ENCODE data around the gene TAP1. TPM values are rescaled to one million over a fixed set of nuclear protein-coding genes. Genes with fewer than 3 reads are reported as not detected.
A peak's percentile ranks its signal among the peaks of the same experiment; 100 is the strongest.

TAP1 gene
- total RNA-seq, 2 experiments from 2014 or later, result 91.5 to 93.9 TPM

DNA sequence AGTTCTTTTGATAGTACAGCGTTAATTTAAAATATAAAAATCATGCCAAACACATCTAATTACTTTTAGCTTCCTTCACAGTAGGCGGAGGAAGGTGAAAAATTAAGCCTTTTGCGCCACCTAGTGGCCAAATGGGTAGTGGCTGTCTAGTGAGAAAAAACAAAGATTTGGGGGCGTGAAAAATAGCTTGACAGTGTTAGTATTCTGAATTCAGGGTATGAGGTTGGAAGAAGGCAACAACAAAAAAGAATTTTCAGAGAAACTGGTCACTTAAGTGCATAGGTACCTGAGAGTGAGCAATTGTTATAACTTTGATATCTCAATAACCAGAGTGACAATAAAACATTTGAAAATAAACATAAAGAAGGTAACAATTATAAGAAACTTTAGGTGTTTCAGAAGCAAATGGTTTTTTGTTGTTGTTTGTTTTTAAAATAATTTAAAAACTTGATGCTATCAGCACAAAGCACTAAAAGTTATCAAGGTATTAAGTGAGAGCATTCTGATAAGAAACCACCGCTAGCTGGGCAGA is 14.8 kb upstream of the TAP1 start:
- Histone ChIP-seq H3K4me3 (ENCODE audit: low read length) (no peak overlapping the region), H3K36me3 (ENCODE audit: insufficient read depth, low read length) (no peaks in the 10 kb centered on the region), H3K27me3 (ENCODE audit: control insufficient read depth in 1 of 2, insufficient read depth in 2 of 2, low read length in 2 of 2) (no peaks in the 10 kb centered on the region), H3K9me3 (ENCODE audit: control insufficient read depth in 1 of 2, insufficient read depth in 1 of 2, low read length in 2 of 2) (no peaks in the 10 kb centered on the region), H3K27ac (ENCODE audit: low read depth in 1 of 2, low read length in 2 of 2) (no peak overlapping the region), H3K4me1 (ENCODE audit: insufficient read depth, low read length) (peaks cover 20% of the 10 kb centered on the region)
- ChIA-PET CTCF (interaction anchor here (0.6 to 10.2 kb wide), 38 partner anchors 10 to 960 kb away, joined by 3 to 186 read pairs (median 4); partner anchors contain the start of genes HLA-DMA, PSMB8, PSMB9 and TAP1), POLR2A (interaction anchor here (0.8 to 6.5 kb wide), 19 partner anchors 9 to 437 kb away, joined by 3 to 282 read pairs (median 4); partner anchors contain the start of genes BRD2, HLA-DMB, PSMB8 and PSMB9)
- Mint-ChIP-seq H3K27me3 (no peaks in the 10 kb centered on the region), H3K4me3 (no peak overlapping the region), H3K27ac (peak overlapping the region; percentile 82), H3K4me1 (ENCODE audit: low read depth) (peaks cover 35% of the 10 kb centered on the region), H3K9me3 (no peaks in the 10 kb centered on the region), H3K36me3 (ENCODE audit: low read depth) (no peaks in the 10 kb centered on the region)
- TF ChIP-seq, protein P1, sequence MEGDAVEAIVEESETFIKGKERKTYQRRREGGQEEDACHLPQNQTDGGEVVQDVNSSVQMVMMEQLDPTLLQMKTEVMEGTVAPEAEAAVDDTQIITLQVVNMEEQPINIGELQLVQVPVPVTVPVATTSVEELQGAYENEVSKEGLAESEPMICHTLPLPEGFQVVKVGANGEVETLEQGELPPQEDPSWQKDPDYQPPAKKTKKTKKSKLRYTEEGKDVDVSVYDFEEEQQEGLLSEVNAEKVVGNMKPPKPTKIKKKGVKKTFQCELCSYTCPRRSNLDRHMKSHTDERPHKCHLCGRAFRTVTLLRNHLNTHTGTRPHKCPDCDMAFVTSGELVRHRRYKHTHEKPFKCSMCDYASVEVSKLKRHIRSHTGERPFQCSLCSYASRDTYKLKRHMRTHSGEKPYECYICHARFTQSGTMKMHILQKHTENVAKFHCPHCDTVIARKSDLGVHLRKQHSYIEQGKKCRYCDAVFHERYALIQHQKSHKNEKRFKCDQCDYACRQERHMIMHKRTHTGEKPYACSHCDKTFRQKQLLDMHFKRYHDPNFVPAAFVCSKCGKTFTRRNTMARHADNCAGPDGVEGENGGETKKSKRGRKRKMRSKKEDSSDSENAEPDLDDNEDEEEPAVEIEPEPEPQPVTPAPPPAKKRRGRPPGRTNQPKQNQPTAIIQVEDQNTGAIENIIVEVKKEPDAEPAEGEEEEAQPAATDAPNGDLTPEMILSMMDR (IDR thresholded peaks at IDR 0.05), result peak; percentile 95
- peak; percentile 76 to 94 (median 87) for DNase-seq
- ATAC-seq (ENCODE audit: poor library complexity), result peak; percentile 81
- intact Hi-C loops (cut with DNase I, micrococcal nuclease), result loop anchor here (1.0 to 5.0 kb wide), 10 partner anchors 14 to 621 kb away; partner anchors contain the start of genes TAP2 (in 2 of the 2), HLA-DRA (in 1 of the 2) and PSMB9 (in 1 of the 2)

DNA sequence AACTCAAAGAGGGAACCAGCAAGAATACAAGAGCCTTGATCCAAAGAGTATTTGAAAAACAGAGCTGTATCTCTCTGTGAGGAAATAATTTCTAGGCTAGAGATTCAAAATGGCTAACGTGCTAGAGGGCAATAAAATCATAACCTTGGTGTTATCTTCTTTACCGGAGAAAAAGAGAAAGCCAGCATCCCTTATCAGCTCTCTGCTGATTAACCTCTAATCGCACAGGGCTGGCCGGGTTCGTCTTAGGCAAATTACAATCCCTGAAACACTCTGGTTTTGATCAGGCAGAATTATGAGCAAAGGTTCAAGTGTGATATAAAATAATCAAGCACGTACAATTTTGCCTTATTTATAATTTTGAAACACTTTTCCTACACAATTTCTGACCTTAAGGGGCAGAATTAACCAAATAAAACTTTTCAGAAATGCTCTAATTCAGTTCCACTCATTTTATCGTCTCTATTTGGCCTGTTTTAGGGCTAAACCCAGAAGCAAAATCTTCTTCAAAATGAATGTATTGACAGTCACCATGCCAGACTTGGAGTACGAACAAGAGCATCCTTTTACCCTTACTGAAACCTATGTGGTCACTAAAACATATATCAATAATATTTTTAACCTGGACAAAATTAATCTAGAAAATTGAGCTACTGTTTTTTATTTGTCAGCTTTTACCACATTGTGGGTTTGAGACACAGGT is 14.2 kb upstream of the TAP1 start:
- intact Hi-C loops (cut with DNase I, micrococcal nuclease), result loop anchor here (1.0 to 5.0 kb wide), 10 partner anchors 13 to 620 kb away; partner anchors contain the start of genes PSMB9 (in 2 of the 2), TAP2 (in 2 of the 2) and HLA-DRA (in 1 of the 2)
- Histone ChIP-seq H3K27ac (ENCODE audit: low read depth in 1 of 2, low read length in 2 of 2) (no peak overlapping the region), H3K9me3 (ENCODE audit: control insufficient read depth in 1 of 2, insufficient read depth in 1 of 2, low read length in 2 of 2) (no peaks in the 10 kb centered on the region), H3K4me1 (ENCODE audit: insufficient read depth, low read length) (peaks cover 20% of the 10 kb centered on the region), H3K4me3 (ENCODE audit: low read length) (no peak overlapping the region), H3K36me3 (ENCODE audit: insufficient read depth, low read length) (no peaks in the 10 kb centered on the region), H3K27me3 (ENCODE audit: control insufficient read depth in 1 of 2, insufficient read depth in 2 of 2, low read length in 2 of 2) (no peaks in the 10 kb centered on the region)
- no peaks in the 10 kb centered on the region for H3K36me3 Mint-ChIP-seq (ENCODE audit: low read depth)
- ChIA-PET POLR2A (interaction anchor here (0.8 to 6.5 kb wide), 21 partner anchors 8 to 737 kb away, joined by 3 to 282 read pairs (median 4); partner anchors contain the start of genes BRD2, FKBPL, HLA-DMB and PSMB8), CTCF (interaction anchor here (0.9 to 10.2 kb wide), 35 partner anchors 10 to 453 kb away, joined by 3 to 186 read pairs (median 5); partner anchors contain the start of genes HLA-DMA, PSMB8, PSMB9 and TAP1)
- H3K9me3 Mint-ChIP-seq, result no peaks in the 10 kb centered on the region
- peak; percentile 25 for ATAC-seq (ENCODE audit: poor library complexity)
- peaks cover 35% of the 10 kb centered on the region for H3K4me1 Mint-ChIP-seq (ENCODE audit: low read depth)
- no peaks in the 10 kb centered on the region for H3K27me3 Mint-ChIP-seq
- no peak overlapping the region for H3K4me3 Mint-ChIP-seq
- TF ChIP-seq, protein P1 (IDR thresholded peaks at IDR 0.05), result no peak
- peak overlapping the region; percentile 82 for H3K27ac Mint-ChIP-seq
- DNase-seq, result no peak

DNA sequence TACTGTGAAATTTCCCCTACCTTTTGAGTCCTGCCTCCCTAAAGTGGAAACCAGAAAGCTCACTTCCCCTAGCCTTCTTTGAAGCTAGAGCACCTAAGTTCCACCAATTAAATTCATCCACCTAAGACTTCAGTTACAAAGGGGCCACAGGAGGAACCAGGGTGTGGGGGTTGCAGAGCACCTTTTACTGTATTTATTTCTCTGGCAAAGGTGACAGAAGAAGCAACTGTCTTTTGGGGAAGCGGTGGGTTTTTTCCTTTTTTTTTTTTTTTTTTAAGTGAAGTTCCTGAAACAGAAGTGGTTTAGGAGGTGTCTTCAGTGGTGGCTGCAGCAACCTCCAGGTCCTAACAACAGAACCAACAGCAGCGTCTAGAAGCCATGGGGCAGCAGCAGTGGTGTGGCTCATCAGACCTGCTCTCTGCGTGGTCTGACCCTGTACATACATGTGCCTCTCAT is 13.5 kb upstream of the TAP1 start:
- intact Hi-C loops (cut with DNase I, micrococcal nuclease), result loop anchor here (1.0 to 5.0 kb wide), 7 partner anchors 13 to 620 kb away; partner anchors contain the start of genes HLA-DRA (in 1 of the 2) and PSMB9 (in 1 of the 2)
- Histone ChIP-seq H3K4me1 (ENCODE audit: insufficient read depth, low read length) (peaks cover 20% of the 10 kb centered on the region), H3K4me3 (ENCODE audit: low read length) (no peak overlapping the region), H3K27ac (ENCODE audit: low read depth in 1 of 2, low read length in 2 of 2) (peak overlapping the region in 1 of 2 donors; percentile 37), H3K36me3 (ENCODE audit: insufficient read depth, low read length) (no peaks in the 10 kb centered on the region), H3K27me3 (ENCODE audit: control insufficient read depth in 1 of 2, insufficient read depth in 2 of 2, low read length in 2 of 2) (no peaks in the 10 kb centered on the region), H3K9me3 (ENCODE audit: control insufficient read depth in 1 of 2, insufficient read depth in 1 of 2, low read length in 2 of 2) (no peaks in the 10 kb centered on the region)
- peak overlapping the region; percentile 35 for H3K4me3 Mint-ChIP-seq
- ATAC-seq (ENCODE audit: poor library complexity), result peak; percentile 62
- POLR2A ChIA-PET, result interaction anchor here (0.9 to 6.5 kb wide), 6 partner anchors 12 to 737 kb away, joined by 3 to 282 read pairs (median 24); partner anchors contain the start of genes FKBPL, PSMB8, PSMB9 and TAP1
- no peaks in the 10 kb centered on the region for H3K27me3 Mint-ChIP-seq
- H3K27ac Mint-ChIP-seq, result peak overlapping the region; percentile 82
- H3K4me1 Mint-ChIP-seq (ENCODE audit: low read depth), result peaks cover 35% of the 10 kb centered on the region
- no peaks in the 10 kb centered on the region for H3K9me3 Mint-ChIP-seq
- TF ChIP-seq, protein P1 (IDR thresholded peaks at IDR 0.05), result no peak
- peak in 3 of 14 experiments; percentile 39 to 58 (median 58) for DNase-seq
- CTCF ChIA-PET, result interaction anchor here (0.8 to 10.2 kb wide), 11 partner anchors 12 to 452 kb away, joined by 3 to 186 read pairs (median 7); partner anchors contain the start of genes PSMB8, PSMB9, TAP1 and TAP2
- H3K36me3 Mint-ChIP-seq (ENCODE audit: low read depth), result peaks cover 2% of the 10 kb centered on the region

All from CD4-positive, alpha-beta T cell (primary cell).